Testis (tissue), 2 donors: ENCODE results near the gene PEX12.

Experiments
- CTCF ChIP-seq, 3 experiments: fragments of 450-650 bp in 2 of 3; fragments of 200-600 bp in 1 of 3; sonication (generic) in 1 of 3; IDR thresholded peaks; one replicate each; pipeline ENCODE4 v1.5.1; 2016 to 2019; ENCODE audit warnings: antibody characterized with exemption in 3 of 3, mild to moderate bottlenecking in 2 of 3, moderate library complexity in 1 of 3
- POLR2A ChIP-seq: fragments of 450-650 bp; IDR thresholded peaks from one replicate; pipeline ENCODE4 v1.6.1; 2017; ENCODE audit warnings: antibody characterized with exemption, mild to moderate bottlenecking, moderate library complexity

GRCh38 chr17:35560703-35561102 is 17.7 kb downstream of the PEX12 start, which contains the start of gene SLFN14:
- no peak for TF ChIP-seq CTCF (IDR thresholded peaks at IDR 0.05)
- no peak for TF ChIP-seq POLR2A
